Measurements from ENCODE around the gene VSIG10L2. TPM values are rescaled to one million over a fixed set of nuclear protein-coding genes. Genes with fewer than 3 reads are reported as not detected.

The VSIG10L2 gene
- total RNA-seq, 2 experiments from 2014 or later, result not detected

- ChIA-PET CTCF (no interaction called here), POLR2A (no interaction called here)
- Mint-ChIP-seq H3K4me3 (no peak overlapping the region), H3K4me1 (peaks cover 5% of the 10 kb centered on the region), H3K27me3 (peaks cover 6% of the 10 kb centered on the region), H3K36me3 (ENCODE audit: low read depth) (no peaks in the 10 kb centered on the region), H3K27ac (no peak overlapping the region), H3K9me3 (no peaks in the 10 kb centered on the region)
- no peak for DNase-seq
These were observed 12.6 kb upstream of the VSIG10L2 start for GRCh38 chr11:125933030-125933813.

- CTCF ChIA-PET, result interaction anchor here (0.7 kb wide), 1 partner anchor 9 kb away, joined by 3 read pairs; no protein-coding TSS in a partner anchor
- POLR2A ChIA-PET, result no interaction called here
- peaks cover 3% of the 10 kb centered on the region for H3K27me3 Mint-ChIP-seq
These were observed 11.4 kb upstream of the VSIG10L2 start for GRCh38 chr11:125934473-125934872.

GRCh38 chr11:125935056-125935455, 10.8 kb upstream of the VSIG10L2 start:
- Mint-ChIP-seq H3K4me3 (no peak overlapping the region), H3K36me3 (ENCODE audit: low read depth) (no peaks in the 10 kb centered on the region), H3K27ac (no peak overlapping the region), H3K4me1 (peaks cover 13% of the 10 kb centered on the region), H3K27me3 (no peaks in the 10 kb centered on the region), H3K9me3 (no peaks in the 10 kb centered on the region)
- no peak for DNase-seq
- POLR2A ChIA-PET, result interaction anchor here (0.5 kb wide), 1 partner anchor 1077 kb away, joined by 3 read pairs; no protein-coding TSS in a partner anchor
- CTCF ChIA-PET, result interaction anchor here (0.7 kb wide), 1 partner anchor 9 kb away, joined by 3 read pairs; no protein-coding TSS in a partner anchor

More at GRCh38 chr11:125934473-125934872, 11.4 kb upstream of the VSIG10L2 start:
- Mint-ChIP-seq H3K4me3 (no peak overlapping the region), H3K36me3 (ENCODE audit: low read depth) (no peaks in the 10 kb centered on the region), H3K9me3 (no peaks in the 10 kb centered on the region), H3K4me1 (peaks cover 13% of the 10 kb centered on the region), H3K27ac (no peak overlapping the region)
- no peak for DNase-seq

GRCh38 chr11:125935618-125936199, 10.1 kb upstream of the VSIG10L2 start:
- Mint-ChIP-seq H3K27me3 (no peaks in the 10 kb centered on the region), H3K36me3 (ENCODE audit: low read depth) (no peaks in the 10 kb centered on the region), H3K27ac (no peak overlapping the region), H3K4me3 (no peak overlapping the region), H3K9me3 (no peaks in the 10 kb centered on the region), H3K4me1 (peaks cover 13% of the 10 kb centered on the region)
- POLR2A ChIA-PET, result no interaction called here
- CTCF ChIA-PET, result no interaction called here
- DNase-seq, result no peak

GRCh38 chr11:125938418-125938817, 7.4 kb upstream of the VSIG10L2 start:
- H3K4me3 Mint-ChIP-seq, result no peak overlapping the region
- H3K36me3 Mint-ChIP-seq (ENCODE audit: low read depth), result no peaks in the 10 kb centered on the region
- ChIA-PET POLR2A (no interaction called here), CTCF (no interaction called here)
- no peaks in the 10 kb centered on the region for H3K9me3 Mint-ChIP-seq
- H3K27ac Mint-ChIP-seq, result peak overlapping the region; percentile 54
- H3K4me1 Mint-ChIP-seq, result peaks cover 17% of the 10 kb centered on the region
- DNase-seq, result no peak
- no peaks in the 10 kb centered on the region for H3K27me3 Mint-ChIP-seq

GRCh38 chr11:125939081-125939521, 6.7 kb upstream of the VSIG10L2 start:
- CTCF ChIA-PET, result no interaction called here
- Mint-ChIP-seq H3K4me1 (peaks cover 17% of the 10 kb centered on the region), H3K27ac (peak overlapping the region; percentile 54), H3K9me3 (no peaks in the 10 kb centered on the region), H3K4me3 (no peak overlapping the region), H3K36me3 (ENCODE audit: low read depth) (no peaks in the 10 kb centered on the region), H3K27me3 (no peaks in the 10 kb centered on the region)
- POLR2A ChIA-PET, result no interaction called here
- no peak for DNase-seq

GRCh38 chr11:125940145-125940544, 5.7 kb upstream of the VSIG10L2 start:
- ChIA-PET POLR2A (no interaction called here), CTCF (interaction anchor here (0.5 to 0.9 kb wide), 5 partner anchors 10 to 626 kb away, joined by 3 to 5 read pairs (median 4); no protein-coding TSS in a partner anchor)
- Mint-ChIP-seq H3K4me3 (no peak overlapping the region), H3K4me1 (peaks cover 17% of the 10 kb centered on the region), H3K9me3 (no peaks in the 10 kb centered on the region), H3K27me3 (no peaks in the 10 kb centered on the region), H3K36me3 (ENCODE audit: low read depth) (no peaks in the 10 kb centered on the region), H3K27ac (no peak overlapping the region)
- no peak for DNase-seq

- no peak for DNase-seq
- peaks cover 17% of the 10 kb centered on the region for H3K4me1 Mint-ChIP-seq
These were observed 4.6 kb upstream of the VSIG10L2 start for GRCh38 chr11:125941267-125941618.

GRCh38 chr11:125941619-125942611, 3.9 kb upstream of the VSIG10L2 start:
- H3K4me3 Mint-ChIP-seq, result no peak overlapping the region
- H3K27me3 Mint-ChIP-seq, result no peaks in the 10 kb centered on the region
- CTCF ChIA-PET, result interaction anchor here (0.6 to 1.6 kb wide), 4 partner anchors 19 to 251 kb away, joined by 3 read pairs; no protein-coding TSS in a partner anchor
- DNase-seq, result peak; percentile 57
- POLR2A ChIA-PET, result no interaction called here
- H3K4me1 Mint-ChIP-seq, result peaks cover 17% of the 10 kb centered on the region
- no peaks in the 10 kb centered on the region for H3K36me3 Mint-ChIP-seq (ENCODE audit: low read depth)
- H3K27ac Mint-ChIP-seq, result no peak overlapping the region
- no peaks in the 10 kb centered on the region for H3K9me3 Mint-ChIP-seq

More at GRCh38 chr11:125941267-125941618, 4.6 kb upstream of the VSIG10L2 start:
- H3K4me3 Mint-ChIP-seq, result no peak overlapping the region
- H3K27ac Mint-ChIP-seq, result no peak overlapping the region
- ChIA-PET POLR2A (no interaction called here), CTCF (interaction anchor here (0.9 to 1.6 kb wide), 3 partner anchors 9 to 21 kb away, joined by 3 read pairs; no protein-coding TSS in a partner anchor)
- H3K27me3 Mint-ChIP-seq, result no peaks in the 10 kb centered on the region
- H3K36me3 Mint-ChIP-seq (ENCODE audit: low read depth), result no peaks in the 10 kb centered on the region
- H3K9me3 Mint-ChIP-seq, result no peaks in the 10 kb centered on the region

GRCh38 chr11:125942771-125943428, 2.9 kb upstream of the VSIG10L2 start:
- H3K4me1 Mint-ChIP-seq, result peaks cover 15% of the 10 kb centered on the region
- H3K9me3 Mint-ChIP-seq, result no peaks in the 10 kb centered on the region
- H3K27ac Mint-ChIP-seq, result no peak overlapping the region
- ChIA-PET POLR2A (no interaction called here), CTCF (interaction anchor here (0.6 to 1.3 kb wide), 4 partner anchors 8 to 1352 kb away, joined by 3 read pairs; no protein-coding TSS in a partner anchor)
- H3K27me3 Mint-ChIP-seq, result no peaks in the 10 kb centered on the region
- no peaks in the 10 kb centered on the region for H3K36me3 Mint-ChIP-seq (ENCODE audit: low read depth)
- H3K4me3 Mint-ChIP-seq, result no peak overlapping the region
- DNase-seq, result no peak

GRCh38 chr11:125943661-125944349, 2.0 kb upstream of the VSIG10L2 start:
- ChIA-PET CTCF (interaction anchor here (0.6 to 1.3 kb wide), 2 partner anchors 9 to 1353 kb away, joined by 3 read pairs; no protein-coding TSS in a partner anchor), POLR2A (no interaction called here)
- peaks cover 6% of the 10 kb centered on the region for H3K4me1 Mint-ChIP-seq
- H3K9me3 Mint-ChIP-seq, result no peaks in the 10 kb centered on the region
- no peaks in the 10 kb centered on the region for H3K36me3 Mint-ChIP-seq (ENCODE audit: low read depth)
- no peaks in the 10 kb centered on the region for H3K27me3 Mint-ChIP-seq
- no peak overlapping the region for H3K27ac Mint-ChIP-seq
- DNase-seq, result no peak
- no peak overlapping the region for H3K4me3 Mint-ChIP-seq

Data from activated CD4-positive, alpha-beta T cell treated with anti-CD3 and anti-CD28 coated beads, Interleukin-2, amount 10 ng/mL, durations not matched to agents 7 days and 5 days (primary cell).